HEK293 (cell line): ENCODE results near the gene AHCY.

ENCODE experiments used
- CTCF ChIA-PET: fragments of 350-600 bp; formaldehyde crosslinking; extraction: SDS; loops from one replicate; lab custom pipeline; 2021; ENCODE audit warnings: antibody characterized with exemption; lab: Yijun Ruan, JAX
- POLR2A ChIA-PET: fragments of 300-600 bp; formaldehyde crosslinking; extraction: SDS; loops from one replicate; lab custom pipeline; 2020; ENCODE audit warnings: antibody characterized with exemption, inconsistent platforms; lab: Yijun Ruan, JAX
- H3K27ac ChIP-seq: fragments of 200-500 bp; sonication (Bioruptor generic); 2 replicates; pipeline ENCODE4 v1.5.1; 2014; ENCODE audit warnings: low read depth, low read length, control low read depth, inconsistent platforms; ENCODE audit errors: extremely low read depth
- H3K36me3 ChIP-seq, 2 experiments: fragments of 200-500 bp in 1 of 2; sonication (Bioruptor generic) in 1 of 2; 1 replicate in 1 of 2; 2 replicates in 1 of 2; pipeline ENCODE4 v1.5.1; 2014 to 2017; ENCODE audit warnings: inconsistent platforms in 2 of 2, low read length in 2 of 2; ENCODE audit not compliant: control insufficient read depth in 2 of 2, insufficient read depth in 1 of 2
- H3K4me1 ChIP-seq: fragments of 200-500 bp; sonication (Bioruptor generic); 2 replicates; pipeline ENCODE4 v1.5.1; 2014; ENCODE audit warnings: mild to moderate bottlenecking, low read length, inconsistent platforms; ENCODE audit not compliant: control insufficient read depth, insufficient read depth
- H3K4me3 ChIP-seq: 2 replicates; pipeline ENCODE4 v1.5.1; 2011; ENCODE audit warnings: low read depth, mild to moderate bottlenecking, control low read depth, low read length, moderate library complexity
- H3K9me3 ChIP-seq: fragments of 200-500 bp; sonication (Bioruptor generic); 2 replicates; pipeline ENCODE4 v1.5.1; 2014; ENCODE audit warnings: low read depth, low read length, inconsistent platforms; ENCODE audit not compliant: control insufficient read depth, insufficient read depth
- MYNN ChIP-seq: fragments of 450-650 bp; formaldehyde crosslinking; IDR thresholded peaks from 2 replicates; pipeline ENCODE4 v1.5.1; 2016; ENCODE audit warnings: missing biosample characterization, missing genetic modification characterization, borderline replicate concordance
- MZF1 ChIP-seq: fragments of 450-650 bp; formaldehyde crosslinking; IDR thresholded peaks from 2 replicates; pipeline ENCODE4 v1.5.1; 2017; ENCODE audit warnings: missing biosample characterization, missing genetic modification characterization, borderline replicate concordance
- SP7 ChIP-seq: fragments of 450-650 bp; formaldehyde crosslinking; IDR thresholded peaks from 2 replicates; pipeline ENCODE4 v1.5.1; 2016; ENCODE audit warnings: missing biosample characterization, missing genetic modification characterization
- ZBTB1 ChIP-seq: fragments of 450-650 bp; formaldehyde crosslinking; IDR thresholded peaks from 2 replicates; pipeline ENCODE4 v1.5.1; 2016; ENCODE audit warnings: missing biosample characterization, missing genetic modification characterization
- ZBTB48 ChIP-seq: fragments of 450-650 bp; formaldehyde crosslinking; IDR thresholded peaks from 2 replicates; pipeline ENCODE4 v1.5.1; 2016; ENCODE audit warnings: missing biosample characterization, missing genetic modification characterization
- ZFHX2 ChIP-seq: fragments of 450-650 bp; formaldehyde crosslinking; conservative IDR thresholded peaks from 2 replicates; pipeline ENCODE4 v1.5.1; 2016; ENCODE audit warnings: missing biosample characterization, missing genetic modification characterization
- ZNF394 ChIP-seq: fragments of 450-650 bp; formaldehyde crosslinking; IDR thresholded peaks from 2 replicates; pipeline ENCODE4 v1.5.1; 2016; ENCODE audit warnings: missing biosample characterization, missing genetic modification characterization, mild to moderate bottlenecking, moderate library complexity, borderline replicate concordance
- ZNF701 ChIP-seq: fragments of 450-650 bp; formaldehyde crosslinking; IDR thresholded peaks from 2 replicates; pipeline ENCODE4 v1.5.1; 2016; ENCODE audit warnings: missing biosample characterization, missing genetic modification characterization
- ZXDB ChIP-seq: fragments of 450-650 bp; formaldehyde crosslinking; IDR thresholded peaks from 2 replicates; pipeline ENCODE4 v1.5.1; 2016; ENCODE audit warnings: missing biosample characterization, missing genetic modification characterization
- TF ChIP-seq, protein P1 (sequence below): fragments of 450-650 bp; formaldehyde crosslinking; conservative IDR thresholded peaks from 2 replicates; pipeline ENCODE4 v1.5.1; 2016; ENCODE audit warnings: low read depth, missing biosample characterization, missing genetic modification characterization
- TF ChIP-seq, protein P2 (sequence below): fragments of 450-650 bp; formaldehyde crosslinking; IDR thresholded peaks from 2 replicates; pipeline ENCODE4 v1.5.1; 2016; ENCODE audit warnings: missing biosample characterization, missing genetic modification characterization

Gene AHCY

DNA sequence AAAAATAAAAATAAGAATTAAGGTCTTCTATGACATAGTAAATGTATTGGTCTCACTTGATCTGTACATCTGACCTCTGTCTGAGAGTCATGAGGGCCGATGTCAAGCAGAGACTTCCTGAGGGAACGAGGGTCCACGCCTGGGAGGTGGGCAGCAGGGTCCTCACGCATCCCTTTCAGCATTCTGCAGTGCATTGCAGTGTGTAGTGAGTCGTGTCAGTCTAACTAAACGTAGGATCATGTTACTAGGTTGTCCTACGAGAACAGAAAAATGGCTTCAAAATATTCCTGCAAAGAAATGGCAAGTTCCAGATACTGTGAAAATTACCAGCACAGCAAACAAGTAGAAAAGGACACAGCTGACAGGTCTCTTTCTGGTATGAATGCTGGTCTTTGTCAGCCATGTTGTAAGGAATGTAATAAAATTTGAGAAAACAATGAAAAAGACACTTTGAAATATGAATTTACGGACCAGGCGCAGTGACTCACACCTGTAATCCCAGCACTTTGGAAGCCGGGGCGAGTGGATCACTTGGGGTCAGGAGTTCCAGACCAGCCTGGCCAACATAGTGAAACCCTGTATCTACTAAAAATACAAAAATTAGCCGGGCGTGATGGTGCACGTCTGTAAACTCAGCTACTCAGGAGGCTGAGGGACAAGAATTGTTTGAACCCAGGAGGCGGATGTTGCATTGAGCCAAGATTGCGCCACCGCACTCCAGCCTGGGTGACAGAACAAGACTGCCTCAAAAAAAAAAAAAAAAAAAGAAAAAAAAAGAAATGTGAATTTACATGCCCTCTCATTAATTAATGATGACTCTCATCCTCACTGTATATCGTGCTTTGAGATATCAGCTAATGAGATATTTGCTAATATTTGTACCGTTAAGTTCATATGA is 2.4 kb upstream of the AHCY start:
- Histone ChIP-seq H3K9me3 (no peaks in the 10 kb centered on the region), H3K36me3 (peaks cover 0 to 6% of the 10 kb centered on the region in 2 experiments; a peak in 1 of 3 replicates), H3K4me1 (peaks cover 12% of the 10 kb centered on the region), H3K4me3 (no peak overlapping the region)
- TF ChIP-seq ZBTB1 (tag by site-specific recombination) (no peak), ZNF701 (tag by site-specific recombination) (no peak), ZNF394 (tag by site-specific recombination) (no peak), ZBTB48 (tag by site-specific recombination) (no peak), SP7 (no peak), ZFHX2 (tag by site-specific recombination) (no peak), MZF1 (tag by site-specific recombination) (no peak)
- TF ChIP-seq, protein P1, sequence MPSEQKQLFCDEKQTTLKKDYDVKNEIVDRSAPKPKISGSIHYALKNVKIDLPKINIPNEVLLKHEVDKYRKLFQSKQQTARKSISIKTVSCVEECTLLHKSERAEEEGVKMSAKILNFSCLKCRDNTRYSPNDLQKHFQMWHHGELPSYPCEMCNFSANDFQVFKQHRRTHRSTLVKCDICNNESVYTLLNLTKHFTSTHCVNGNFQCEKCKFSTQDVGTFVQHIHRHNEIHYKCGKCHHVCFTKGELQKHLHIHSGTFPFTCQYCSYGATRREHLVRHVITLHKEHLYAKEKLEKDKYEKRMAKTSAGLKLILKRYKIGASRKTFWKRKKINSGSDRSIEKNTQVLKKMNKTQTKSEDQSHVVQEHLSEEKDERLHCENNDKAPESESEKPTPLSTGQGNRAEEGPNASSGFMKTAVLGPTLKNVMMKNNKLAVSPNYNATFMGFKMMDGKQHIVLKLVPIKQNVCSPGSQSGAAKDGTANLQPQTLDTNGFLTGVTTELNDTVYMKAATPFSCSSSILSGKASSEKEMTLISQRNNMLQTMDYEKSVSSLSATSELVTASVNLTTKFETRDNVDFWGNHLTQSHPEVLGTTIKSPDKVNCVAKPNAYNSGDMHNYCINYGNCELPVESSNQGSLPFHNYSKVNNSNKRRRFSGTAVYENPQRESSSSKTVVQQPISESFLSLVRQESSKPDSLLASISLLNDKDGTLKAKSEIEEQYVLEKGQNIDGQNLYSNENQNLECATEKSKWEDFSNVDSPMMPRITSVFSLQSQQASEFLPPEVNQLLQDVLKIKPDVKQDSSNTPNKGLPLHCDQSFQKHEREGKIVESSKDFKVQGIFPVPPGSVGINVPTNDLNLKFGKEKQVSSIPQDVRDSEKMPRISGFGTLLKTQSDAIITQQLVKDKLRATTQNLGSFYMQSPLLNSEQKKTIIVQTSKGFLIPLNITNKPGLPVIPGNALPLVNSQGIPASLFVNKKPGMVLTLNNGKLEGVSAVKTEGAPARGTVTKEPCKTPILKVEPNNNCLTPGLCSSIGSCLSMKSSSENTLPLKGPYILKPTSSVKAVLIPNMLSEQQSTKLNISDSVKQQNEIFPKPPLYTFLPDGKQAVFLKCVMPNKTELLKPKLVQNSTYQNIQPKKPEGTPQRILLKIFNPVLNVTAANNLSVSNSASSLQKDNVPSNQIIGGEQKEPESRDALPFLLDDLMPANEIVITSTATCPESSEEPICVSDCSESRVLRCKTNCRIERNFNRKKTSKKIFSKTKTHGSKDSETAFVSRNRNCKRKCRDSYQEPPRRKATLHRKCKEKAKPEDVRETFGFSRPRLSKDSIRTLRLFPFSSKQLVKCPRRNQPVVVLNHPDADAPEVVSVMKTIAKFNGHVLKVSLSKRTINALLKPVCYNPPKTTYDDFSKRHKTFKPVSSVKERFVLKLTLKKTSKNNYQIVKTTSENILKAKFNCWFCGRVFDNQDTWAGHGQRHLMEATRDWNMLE (tag by site-specific recombination) = no peak
- TF ChIP-seq, protein P2, sequence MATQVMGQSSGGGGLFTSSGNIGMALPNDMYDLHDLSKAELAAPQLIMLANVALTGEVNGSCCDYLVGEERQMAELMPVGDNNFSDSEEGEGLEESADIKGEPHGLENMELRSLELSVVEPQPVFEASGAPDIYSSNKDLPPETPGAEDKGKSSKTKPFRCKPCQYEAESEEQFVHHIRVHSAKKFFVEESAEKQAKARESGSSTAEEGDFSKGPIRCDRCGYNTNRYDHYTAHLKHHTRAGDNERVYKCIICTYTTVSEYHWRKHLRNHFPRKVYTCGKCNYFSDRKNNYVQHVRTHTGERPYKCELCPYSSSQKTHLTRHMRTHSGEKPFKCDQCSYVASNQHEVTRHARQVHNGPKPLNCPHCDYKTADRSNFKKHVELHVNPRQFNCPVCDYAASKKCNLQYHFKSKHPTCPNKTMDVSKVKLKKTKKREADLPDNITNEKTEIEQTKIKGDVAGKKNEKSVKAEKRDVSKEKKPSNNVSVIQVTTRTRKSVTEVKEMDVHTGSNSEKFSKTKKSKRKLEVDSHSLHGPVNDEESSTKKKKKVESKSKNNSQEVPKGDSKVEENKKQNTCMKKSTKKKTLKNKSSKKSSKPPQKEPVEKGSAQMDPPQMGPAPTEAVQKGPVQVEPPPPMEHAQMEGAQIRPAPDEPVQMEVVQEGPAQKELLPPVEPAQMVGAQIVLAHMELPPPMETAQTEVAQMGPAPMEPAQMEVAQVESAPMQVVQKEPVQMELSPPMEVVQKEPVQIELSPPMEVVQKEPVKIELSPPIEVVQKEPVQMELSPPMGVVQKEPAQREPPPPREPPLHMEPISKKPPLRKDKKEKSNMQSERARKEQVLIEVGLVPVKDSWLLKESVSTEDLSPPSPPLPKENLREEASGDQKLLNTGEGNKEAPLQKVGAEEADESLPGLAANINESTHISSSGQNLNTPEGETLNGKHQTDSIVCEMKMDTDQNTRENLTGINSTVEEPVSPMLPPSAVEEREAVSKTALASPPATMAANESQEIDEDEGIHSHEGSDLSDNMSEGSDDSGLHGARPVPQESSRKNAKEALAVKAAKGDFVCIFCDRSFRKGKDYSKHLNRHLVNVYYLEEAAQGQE (tag by site-specific recombination) = no peak
- TF ChIP-seq, all 188 proteins: peak for 0
- POLR2A ChIA-PET = no interaction called here
- H3K27ac ChIP-seq = no peak overlapping the region
- CTCF ChIA-PET = no interaction called here

DNA sequence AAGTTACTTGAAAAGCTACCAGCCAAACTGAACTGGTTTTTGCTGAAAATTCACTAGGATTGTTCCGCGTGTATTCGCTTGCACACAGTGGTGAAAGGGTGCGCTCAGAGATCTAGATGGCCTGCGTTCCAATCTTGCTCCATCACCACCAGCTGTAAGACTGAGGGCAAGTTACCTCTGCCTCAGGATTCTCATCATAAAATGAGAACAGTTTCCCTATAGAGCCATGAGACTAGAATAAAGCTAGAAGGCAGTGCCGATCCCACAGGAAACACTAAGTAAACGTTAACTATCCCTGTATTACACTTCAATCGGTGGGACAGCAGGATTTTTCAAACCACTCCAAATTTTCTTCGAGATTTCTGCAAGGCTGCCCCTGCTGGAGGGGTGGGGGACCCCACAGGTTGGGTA is 838 bp downstream of the AHCY start:
- Histone ChIP-seq H3K36me3 (peaks cover 0 to 22% of the 10 kb centered on the region in 2 experiments; a peak in 1 of 3 replicates), H3K9me3 (no peaks in the 10 kb centered on the region), H3K27ac (peak overlapping the region; percentile 90), H3K4me3 (peak overlapping the region; percentile 93), H3K4me1 (peaks cover 16% of the 10 kb centered on the region)
- TF ChIP-seq ZXDB (tag by site-specific recombination) (peak; percentile 100), MYNN (tag by site-specific recombination) (no peak)
- CTCF ChIA-PET = interaction anchor here (1.2 to 3.1 kb wide), 4 partner anchors 10 to 221 kb away, joined by 3 to 26 read pairs (median 6); partner anchors contain the start of gene DYNLRB1
- POLR2A ChIA-PET = interaction anchor here (1.0 to 2.1 kb wide), 8 partner anchors 9 to 309 kb away, joined by 3 to 18 read pairs (median 4); partner anchors contain the start of genes DYNLRB1, ITCH and RALY
